C4-2B (cell line): Measurements from ENCODE around the gene THOC1.

ENCODE experiments used
- H3K27ac ChIP-seq: fragments of 450-650 bp; 2 replicates; pipeline ENCODE4 v1.5.1; 2017
- CTCF ChIP-seq: fragments of 450-650 bp; conservative IDR thresholded peaks from 2 replicates; pipeline ENCODE4 v1.5.1; 2017; ENCODE audit warnings: mild to moderate bottlenecking
- ZFX ChIP-seq: fragments of 450-650 bp; IDR thresholded peaks from 2 replicates; pipeline ENCODE4 v1.6.1; 2017

THOC1 gene

GRCh38 chr18:199768-200167 is 68.1 kb downstream of the THOC1 start:
- no peak overlapping the region for H3K27ac ChIP-seq
- TF ChIP-seq CTCF (no peak), ZFX (no peak)

DNA sequence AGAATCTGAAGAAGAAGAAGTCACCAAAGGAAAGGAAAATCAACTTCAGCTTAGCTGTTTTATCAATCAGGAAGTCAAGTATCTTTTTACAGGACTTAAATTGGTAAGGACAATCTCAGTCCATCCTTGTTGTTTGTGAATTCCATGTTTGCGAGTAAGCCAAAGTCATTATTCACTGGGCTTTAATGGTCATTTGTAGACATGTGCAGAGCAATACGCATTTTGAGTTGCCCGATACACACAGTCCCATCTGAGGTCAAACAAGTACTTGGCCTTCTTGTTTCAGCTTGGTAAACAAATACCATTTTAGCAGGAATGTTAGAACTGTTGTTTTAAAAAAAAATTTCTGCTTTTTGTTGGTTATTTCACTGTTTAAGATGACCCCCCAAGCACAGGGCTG is 68.6 kb downstream of the THOC1 start:
- TF ChIP-seq CTCF (no peak), ZFX (no peak)
- no peak overlapping the region for H3K27ac ChIP-seq

GRCh38 chr18:195651-196050 is 72.2 kb downstream of the THOC1 start:
- TF ChIP-seq ZFX = no peak
- H3K27ac ChIP-seq = no peak overlapping the region

DNA sequence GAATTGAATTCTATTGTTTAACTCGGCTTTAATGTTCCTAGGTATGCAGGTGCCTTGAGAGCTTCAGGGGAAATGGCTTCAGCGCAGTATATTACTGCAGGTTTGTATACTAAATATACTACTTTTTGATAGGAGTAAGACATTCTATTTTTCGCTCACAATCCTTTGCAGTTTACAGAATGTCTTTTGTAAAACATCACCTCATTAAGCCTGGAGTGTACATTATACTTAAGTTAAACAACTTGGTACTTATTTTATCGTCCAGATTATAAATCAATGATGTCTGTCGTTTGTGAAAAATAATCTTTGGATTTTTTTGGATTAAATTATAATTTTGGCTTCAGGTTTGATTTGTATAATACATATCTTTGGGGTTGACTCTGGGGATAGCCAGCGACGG is 75.0 kb downstream of the THOC1 start:
- no peak overlapping the region for H3K27ac ChIP-seq
- TF ChIP-seq CTCF (no peak), ZFX (no peak)

- no peak for TF ChIP-seq CTCF
- TF ChIP-seq ZFX = no peak
- H3K27ac ChIP-seq = no peak overlapping the region
Observed at GRCh38 chr18:191725-192124, 76.1 kb downstream of the THOC1 start.

DNA sequence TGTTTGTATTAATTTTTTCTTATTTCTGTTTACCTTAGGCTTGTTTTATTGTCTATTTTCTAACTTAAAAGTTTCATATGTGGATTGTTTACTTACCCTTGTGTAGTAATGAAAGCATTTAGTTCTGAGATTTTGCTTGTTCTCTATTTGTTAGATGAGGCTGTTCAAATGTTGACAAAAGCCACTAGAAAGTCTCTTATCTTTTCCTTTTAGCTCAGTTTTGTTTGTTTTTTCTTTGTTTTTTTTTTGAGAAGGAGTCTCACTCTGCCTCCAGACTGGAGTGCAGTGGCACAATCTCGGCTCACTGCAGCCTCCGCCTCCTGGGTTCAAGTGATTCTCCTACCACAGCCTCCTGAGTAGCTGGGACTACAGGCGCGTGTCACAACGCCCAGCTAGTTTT is 78.6 kb downstream of the THOC1 start:
- no peak for TF ChIP-seq CTCF
- TF ChIP-seq ZFX = no peak
- peak overlapping the region; percentile 64 for H3K27ac ChIP-seq

DNA sequence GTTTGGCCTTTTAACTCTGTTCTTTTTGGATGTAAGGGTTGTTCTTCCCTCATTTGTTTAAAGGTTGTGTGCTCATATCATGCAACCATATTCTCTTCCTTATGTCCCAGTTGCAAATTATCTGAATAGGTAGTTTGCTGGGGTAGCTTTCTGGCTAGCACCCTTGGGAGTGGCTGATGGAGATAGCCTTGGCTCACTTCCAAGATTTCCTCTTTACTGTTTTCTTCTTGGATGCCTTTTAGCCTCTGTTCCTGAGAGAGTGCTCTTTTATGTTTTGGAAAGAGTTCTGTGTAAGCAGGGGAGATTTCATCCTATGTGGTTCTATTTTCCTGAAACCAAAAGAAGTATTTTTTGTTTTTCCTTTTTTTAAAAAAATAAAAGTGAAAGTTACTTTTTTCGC is 84.1 kb downstream of the THOC1 start:
- no peak for TF ChIP-seq ZFX
- TF ChIP-seq CTCF = no peak
- no peak overlapping the region for H3K27ac ChIP-seq

GRCh38 chr18:181711-182110 is 86.1 kb downstream of the THOC1 start:
- TF ChIP-seq ZFX (no peak), CTCF (no peak)

More at GRCh38 chr18:181711-182110, 86.1 kb downstream of the THOC1 start:
- no peak overlapping the region for H3K27ac ChIP-seq
